Measurements from ENCODE around the gene RNF126.

The RNF126 gene

GRCh38 chr19:682678-683320 is 19.8 kb upstream of the RNF126 start:
- no peak overlapping the region for H3K4me3 ChIP-seq (ENCODE audit: low read depth, low read length)

GRCh38 chr19:681029-682019 is 18.3 kb upstream of the RNF126 start:
- H3K4me3 ChIP-seq (ENCODE audit: low read depth, low read length), result no peak overlapping the region
- no peak for DNase-seq (ENCODE audit: low read depth, low spot score)

More at GRCh38 chr19:682678-683320, 19.8 kb upstream of the RNF126 start:
- in situ Hi-C loops (cut with HindIII; ENCODE audit: low sequenced_read_pairs), result no loop called here
- no peak for TF ChIP-seq CTCF (IDR thresholded peaks at IDR 0.05; ENCODE audit: low read depth, low read length)
- DNase-seq (ENCODE audit: low read depth, low spot score), result no peak

GRCh38 chr19:680287-681028 is 17.4 kb upstream of the RNF126 start:
- peak; percentile 99 for DNase-seq (ENCODE audit: low read depth, low spot score)
- TF ChIP-seq CTCF (IDR thresholded peaks at IDR 0.05; ENCODE audit: low read depth, low read length), result peak; percentile 28
- peak overlapping the region; percentile 45 for H3K4me3 ChIP-seq (ENCODE audit: low read depth, low read length)
- in situ Hi-C loops (cut with HindIII; ENCODE audit: low sequenced_read_pairs), result no loop called here

More at GRCh38 chr19:681029-682019, 18.3 kb upstream of the RNF126 start:
- in situ Hi-C loops (cut with HindIII; ENCODE audit: low sequenced_read_pairs), result no loop called here
- TF ChIP-seq CTCF (IDR thresholded peaks at IDR 0.05; ENCODE audit: low read depth, low read length), result no peak

GRCh38 chr19:679418-680286 is 16.6 kb upstream of the RNF126 start:
- in situ Hi-C loops (cut with HindIII; ENCODE audit: low sequenced_read_pairs), result no loop called here
- H3K4me3 ChIP-seq (ENCODE audit: low read depth, low read length), result peak overlapping the region; percentile 41

GRCh38 chr19:678791-679388 is 15.9 kb upstream of the RNF126 start:
- in situ Hi-C loops (cut with HindIII; ENCODE audit: low sequenced_read_pairs), result no loop called here
- TF ChIP-seq CTCF (IDR thresholded peaks at IDR 0.05; ENCODE audit: low read depth, low read length), result no peak
- no peak for DNase-seq (ENCODE audit: low read depth, low spot score)
- peak overlapping the region; percentile 41 for H3K4me3 ChIP-seq (ENCODE audit: low read depth, low read length)

More at GRCh38 chr19:679418-680286, 16.6 kb upstream of the RNF126 start:
- peak; percentile 81 for DNase-seq (ENCODE audit: low read depth, low spot score)
- no peak for TF ChIP-seq CTCF (IDR thresholded peaks at IDR 0.05; ENCODE audit: low read depth, low read length)
